IMR-90 (cell line): ENCODE measurements around the gene ALDOA. TPM values are rescaled to one million over a fixed set of nuclear protein-coding genes. Genes with fewer than 3 reads are reported as not detected.
A peak's percentile ranks its signal among the peaks of the same experiment; 100 is the strongest.

ENCODE experiments used
- ATAC-seq: fragments of 200-7000 bp; cut with Tn5 transposase; 2 replicates; pipeline ENCODE4 v1.9.1; 2020; ENCODE audit warnings: low read depth, mild to moderate bottlenecking, moderate library complexity
- BruUV-seq: library from RNA; stranded (reverse); fragments of 400-500 nt; replicated peaks from 2 replicates; lab custom pipeline; 2021; lab: Mats Ljungman, UMichigan
- CTCF ChIA-PET: fragments of 300-600 bp; formaldehyde crosslinking; extraction: SDS; loops from one replicate; lab custom pipeline; 2021; ENCODE audit warnings: antibody characterized with exemption; lab: Yijun Ruan, JAX
- POLR2A ChIA-PET: fragments of 300-600 bp; sonication (Branson Sonifier 250); formaldehyde crosslinking; loops from one replicate; lab custom pipeline; 2022; ENCODE audit warnings: antibody characterized with exemption; ENCODE audit not compliant: unreplicated experiment; lab: Charles Lee
- DNase-seq: peaks from one replicate; pipeline ENCODE4 v3.0.0; 2013
- H2AFZ ChIP-seq: replicated peaks from 2 replicates; pipeline ENCODE3; 2013; ENCODE audit warnings: low read length, mild to moderate bottlenecking; ENCODE audit not compliant: poor library complexity
- H2AK5ac ChIP-seq: 2 replicates; pipeline ENCODE4 v1.6.1; 2013; ENCODE audit warnings: low read depth, low read length, inconsistent platforms
- H2AK9ac ChIP-seq: replicated peaks from 2 replicates; pipeline ENCODE3; 2013; ENCODE audit warnings: mild to moderate bottlenecking, low read depth, low read length, moderate library complexity; ENCODE audit not compliant: poor library complexity
- H2BK120ac ChIP-seq: 2 replicates; pipeline ENCODE4 v1.6.1; 2013; ENCODE audit warnings: low read depth, low read length, inconsistent platforms
- H2BK15ac ChIP-seq: 3 replicates; pipeline ENCODE4 v1.6.1; 2013; ENCODE audit warnings: low read depth, low read length, inconsistent platforms
- H2BK20ac ChIP-seq: 2 replicates; pipeline ENCODE4 v1.6.1; 2013; ENCODE audit warnings: low read depth, mild to moderate bottlenecking, inconsistent platforms, low read length, moderate library complexity
- H2BK5ac ChIP-seq: 2 replicates; pipeline ENCODE4 v1.6.1; 2013; ENCODE audit warnings: mild to moderate bottlenecking, low read depth, low read length, inconsistent platforms; ENCODE audit not compliant: poor library complexity, severe bottlenecking
- H3K14ac ChIP-seq: replicated peaks from 2 replicates; pipeline ENCODE4 v1.6.1; 2013; ENCODE audit warnings: low read depth, low read length, inconsistent platforms
- H3K18ac ChIP-seq: 2 replicates; pipeline ENCODE4 v1.6.1; 2013; ENCODE audit warnings: low read depth, low read length, control low read depth
- H3K23ac ChIP-seq: 2 replicates; pipeline ENCODE4 v1.6.1; 2013; ENCODE audit warnings: low read depth, low read length, inconsistent platforms
- H3K27ac ChIP-seq: 2 replicates; pipeline ENCODE4 v1.5.1; 2013; ENCODE audit warnings: mild to moderate bottlenecking, control low read depth, low read length; ENCODE audit not compliant: insufficient read depth
- H3K27me3 ChIP-seq: 2 replicates; pipeline ENCODE4 v1.6.1; 2013; ENCODE audit warnings: low read length; ENCODE audit not compliant: control insufficient read depth, insufficient read depth
- H3K36me3 ChIP-seq: 2 replicates; pipeline ENCODE4 v1.6.1; 2013; ENCODE audit warnings: low read length, mixed read lengths; ENCODE audit not compliant: control insufficient read depth, insufficient read depth
- H3K4ac ChIP-seq: 2 replicates; pipeline ENCODE4 v1.6.1; 2013; ENCODE audit warnings: low read depth, low read length, inconsistent platforms
- H3K4me1 ChIP-seq: 2 replicates; pipeline ENCODE4 v1.6.1; 2013; ENCODE audit warnings: low read length, mixed read lengths; ENCODE audit not compliant: control insufficient read depth, insufficient read depth
- H3K4me2 ChIP-seq: 2 replicates; pipeline ENCODE4 v1.6.1; 2013; ENCODE audit warnings: low read depth, mild to moderate bottlenecking, control low read depth, low read length, moderate library complexity
- H3K4me3 ChIP-seq: 2 replicates; pipeline ENCODE4 v1.5.1; 2013; ENCODE audit warnings: low read depth, mild to moderate bottlenecking, control low read depth, low read length, moderate library complexity; ENCODE audit not compliant: insufficient read depth
- H3K56ac ChIP-seq: 2 replicates; pipeline ENCODE4 v1.6.1; 2013; ENCODE audit warnings: low read length, inconsistent platforms; ENCODE audit not compliant: insufficient read depth; ENCODE audit errors: extremely low read depth
- H3K79me1 ChIP-seq, 2 experiments: 2 replicates each; pipeline ENCODE4 v1.6.1; 2013; ENCODE audit warnings: low read length in 2 of 2, inconsistent platforms in 1 of 2, low read depth in 1 of 2
- H3K9ac ChIP-seq: 2 replicates; pipeline ENCODE4 v1.6.1; 2013; ENCODE audit warnings: low read depth, low read length, control low read depth
- H3K9me1 ChIP-seq: 2 replicates; pipeline ENCODE4 v1.6.1; 2013; ENCODE audit warnings: low read length, inconsistent platforms; ENCODE audit not compliant: insufficient read depth
- H3K9me3 ChIP-seq: 2 replicates; pipeline ENCODE4 v1.6.1; 2013; ENCODE audit warnings: low read length; ENCODE audit not compliant: control insufficient read depth, insufficient read depth
- H4K20me1 ChIP-seq: 2 replicates; pipeline ENCODE4 v1.6.1; 2013; ENCODE audit warnings: low read length, inconsistent platforms; ENCODE audit not compliant: insufficient read depth
- H4K5ac ChIP-seq: 2 replicates; pipeline ENCODE4 v1.6.1; 2013; ENCODE audit warnings: mild to moderate bottlenecking, low read depth, low read length, control low read depth
- H4K8ac ChIP-seq, 2 experiments: 2 replicates each; pipeline ENCODE4 v1.6.1; 2013; ENCODE audit warnings: low read depth in 2 of 2, low read length in 2 of 2, control low read depth in 1 of 2, inconsistent platforms in 1 of 2
- H4K91ac ChIP-seq: 2 replicates; pipeline ENCODE4 v1.6.1; 2013; ENCODE audit warnings: low read depth, low read length, inconsistent platforms; ENCODE audit not compliant: insufficient read depth
- BHLHE40 ChIP-seq: fragments of 150-350 bp; IDR thresholded peaks from 2 replicates; pipeline ENCODE4 v1.6.1; 2016; ENCODE audit warnings: mild to moderate bottlenecking, low read depth, low read length
- CEBPB ChIP-seq: IDR thresholded peaks from 2 replicates; pipeline ENCODE4 v1.6.1; 2012; ENCODE audit warnings: low read depth, low read length, improper control_type of control experiment
- ELK1 ChIP-seq: fragments of 150-350 bp; IDR thresholded peaks from 2 replicates; pipeline ENCODE4 v1.6.1; 2016; ENCODE audit warnings: low read depth, mild to moderate bottlenecking, low read length, moderate library complexity, borderline replicate concordance
- MAFK ChIP-seq: IDR thresholded peaks from 2 replicates; pipeline ENCODE4 v1.6.1; 2012; ENCODE audit warnings: low read depth, low read length, improper control_type of control experiment
- MAZ ChIP-seq: IDR thresholded peaks from 2 replicates; pipeline ENCODE4 v1.6.1; 2012; ENCODE audit warnings: low read depth, mild to moderate bottlenecking, low read length, improper control_type of control experiment, moderate library complexity, borderline replicate concordance
- MXI1 ChIP-seq: IDR thresholded peaks from 2 replicates; pipeline ENCODE4 v1.6.1; 2012; ENCODE audit warnings: low read depth, mild to moderate bottlenecking, low read length, moderate library complexity, borderline replicate concordance
- NFE2L2 ChIP-seq: fragments of 150-350 bp; IDR thresholded peaks from 2 replicates; pipeline ENCODE4 v1.6.1; 2016; ENCODE audit warnings: low read depth, mild to moderate bottlenecking, low read length
- RAD21 ChIP-seq: IDR thresholded peaks from 2 replicates; pipeline ENCODE4 v1.6.1; 2012; ENCODE audit warnings: low read length, improper control_type of control experiment
- RCOR1 ChIP-seq: IDR thresholded peaks from 2 replicates; pipeline ENCODE4 v1.6.1; 2012; ENCODE audit warnings: mild to moderate bottlenecking, low read length, improper control_type of control experiment; ENCODE audit not compliant: insufficient replicate concordance
- RFX5 ChIP-seq: IDR thresholded peaks from 2 replicates; pipeline ENCODE4 v1.8.0; 2012; ENCODE audit warnings: low read depth, mild to moderate bottlenecking, low read length, moderate library complexity
- USF2 ChIP-seq: fragments of 150-350 bp; IDR thresholded peaks from 2 replicates; pipeline ENCODE4 v1.6.1; 2017; ENCODE audit warnings: mild to moderate bottlenecking, antibody characterized with exemption, low read length, low read depth
- WGBS, 2 experiments: methylation state at CpG; one replicate each; pipeline versions ENCODE4 v1.1.5 to v1.1.7; 2013; ENCODE audit warnings: missing lambda C conversion rate in 2 of 2; ENCODE audit not compliant: insufficient read length in 1 of 2; ENCODE audit errors: extremely low coverage in 2 of 2; 5-methylcytosine and 5-hydroxymethylcytosine counted together
- dilution Hi-C: fragments of 300-500 bp; cut with HindIII; formaldehyde crosslinking; loops from one replicate; pipeline ENCODE4 v1.14.3; 2018; ENCODE audit warnings: low sequenced_read_pairs; ENCODE audit not compliant: unreplicated experiment
- in situ Hi-C: fragments of 300-500 bp; cut with MboI; formaldehyde crosslinking; loops from 3 replicates; pipeline ENCODE4 v1.14.3; 2019; ENCODE audit warnings: low sequenced_read_pairs, inconsistent platforms, mixed read lengths
- intact Hi-C: fragments of 100-400 bp; cut with micrococcal nuclease; formaldehyde crosslinking; loops from 2 replicates; pipeline ENCODE4 v1.10.0; 2022
- polyA plus RNA-seq, 3 experiments: library from polyadenylated mRNA; depleted of rRNA; stranded (reverse); fragments of >200 nt; gene quantifications; 2 replicates each; pipeline ENCODE4 v1.2.3, GENCODE V29; 2012; ENCODE audit warnings: low replicate concordance in 1 of 3
- total RNA-seq: library from RNA; depleted of rRNA; stranded (reverse); fragments of >200 nt; gene quantifications from 2 replicates; pipeline ENCODE4 v1.2.3, GENCODE V29; 2012
- TF ChIP-seq, protein P1 (sequence below): conservative IDR thresholded peaks from 2 replicates; pipeline ENCODE4 v1.5.1; 2012; ENCODE audit warnings: mild to moderate bottlenecking, low read depth, low read length, improper control_type of control experiment

The ALDOA gene
- total and polyA plus RNA-seq, 2 of the 4 experiments (the other 2 are of a cell fraction) = 1,697 to 1,990 TPM

DNA sequence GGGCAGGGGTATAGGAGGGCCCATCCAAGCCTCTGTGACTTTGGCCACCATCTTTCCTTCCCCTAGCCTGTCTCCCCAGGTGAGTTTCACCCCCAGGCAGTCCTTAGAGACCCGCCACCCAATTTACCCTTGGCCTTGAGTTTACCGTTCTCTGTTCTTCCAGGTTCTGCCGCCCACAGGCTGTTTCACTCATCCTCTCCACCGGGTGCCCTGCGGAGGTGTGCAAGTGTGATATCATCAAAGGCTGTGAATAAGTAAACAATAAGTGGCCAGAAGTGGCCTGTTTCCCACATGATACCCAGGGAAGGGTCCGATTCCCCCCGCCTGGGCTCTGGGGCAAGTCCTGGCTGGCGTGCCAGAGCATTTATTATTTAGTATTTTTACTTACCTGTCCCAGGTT, 19.4 kb upstream of the ALDOA start:
- BruUV-seq = no TSS peak
- Histone ChIP-seq H3K14ac (no peak overlapping the region), H2AK5ac (no peak overlapping the region), H4K20me1 (no peaks in the 10 kb centered on the region), H4K8ac (no peak overlapping the region), H2AK9ac (no peak overlapping the region), H3K36me3 (no peaks in the 10 kb centered on the region), H3K56ac (no peak overlapping the region), H3K18ac (no peak overlapping the region), H3K27me3 (peaks cover 2% of the 10 kb centered on the region; the same call in 1 of the 2 replicates), H2BK5ac (no peak overlapping the region), H2AFZ (peak overlapping the region; percentile 15), H2BK120ac (no peak overlapping the region), H2BK20ac (no peak overlapping the region), H2BK15ac (no peak overlapping the region), H3K4ac (no peak overlapping the region), H3K79me1 (peaks cover 0 to 5% of the 10 kb centered on the region in 2 experiments; a peak in 1 of 4 replicates), H4K91ac (no peak overlapping the region), H3K9ac (no peak overlapping the region), H3K4me2 (no peak overlapping the region), H3K4me1 (no peaks in the 10 kb centered on the region), H4K5ac (no peak overlapping the region), H3K4me3 (no peak overlapping the region), H3K9me1 (peaks cover 6% of the 10 kb centered on the region), H3K23ac (no peak overlapping the region), H3K27ac (no peak overlapping the region), H3K9me3 (no peaks in the 10 kb centered on the region)
- TF ChIP-seq CEBPB = no peak
- TF ChIP-seq, protein P1, sequence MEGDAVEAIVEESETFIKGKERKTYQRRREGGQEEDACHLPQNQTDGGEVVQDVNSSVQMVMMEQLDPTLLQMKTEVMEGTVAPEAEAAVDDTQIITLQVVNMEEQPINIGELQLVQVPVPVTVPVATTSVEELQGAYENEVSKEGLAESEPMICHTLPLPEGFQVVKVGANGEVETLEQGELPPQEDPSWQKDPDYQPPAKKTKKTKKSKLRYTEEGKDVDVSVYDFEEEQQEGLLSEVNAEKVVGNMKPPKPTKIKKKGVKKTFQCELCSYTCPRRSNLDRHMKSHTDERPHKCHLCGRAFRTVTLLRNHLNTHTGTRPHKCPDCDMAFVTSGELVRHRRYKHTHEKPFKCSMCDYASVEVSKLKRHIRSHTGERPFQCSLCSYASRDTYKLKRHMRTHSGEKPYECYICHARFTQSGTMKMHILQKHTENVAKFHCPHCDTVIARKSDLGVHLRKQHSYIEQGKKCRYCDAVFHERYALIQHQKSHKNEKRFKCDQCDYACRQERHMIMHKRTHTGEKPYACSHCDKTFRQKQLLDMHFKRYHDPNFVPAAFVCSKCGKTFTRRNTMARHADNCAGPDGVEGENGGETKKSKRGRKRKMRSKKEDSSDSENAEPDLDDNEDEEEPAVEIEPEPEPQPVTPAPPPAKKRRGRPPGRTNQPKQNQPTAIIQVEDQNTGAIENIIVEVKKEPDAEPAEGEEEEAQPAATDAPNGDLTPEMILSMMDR = no peak
- no peak for TF ChIP-seq MAFK
- no peak for TF ChIP-seq MXI1
- TF ChIP-seq NFE2L2 = no peak
- TF ChIP-seq BHLHE40 = no peak
- no peak for TF ChIP-seq RAD21
- no peak for TF ChIP-seq RCOR1
- no peak for TF ChIP-seq MAZ
- no peak for TF ChIP-seq ELK1
- TF ChIP-seq RFX5 = no peak
- TF ChIP-seq USF2 = no peak
- in situ Hi-C loops (no loop called here), intact Hi-C loops (no loop called here), dilution Hi-C loops (no loop called here)
- ChIA-PET POLR2A (no interaction called here), CTCF (no interaction called here)
- WGBS, 2 experiments = 42% methylated on average over 2 of the region's 8 CpGs; no CpG with 5 or more reads in 1 of the 2 experiments
- ATAC-seq = no peak
- no peak for DNase-seq
